ENCODE data around the gene SIRPA. TPM values are rescaled to one million over a fixed set of nuclear protein-coding genes. Genes with fewer than 3 reads are reported as not detected.

Gene SIRPA
- total and polyA plus RNA-seq, 2 of the 4 experiments (the other 2 are of a cell fraction): 9.9 to 40.2 TPM

GRCh38 chr20:1971893-1972586 lies 76.8 kb downstream of the SIRPA start (continued):
- TF ChIP-seq SMC3 (IDR thresholded peaks at IDR 0.05; ENCODE audit: low read depth, low read length): no peak
- TF ChIP-seq MAZ (IDR thresholded peaks at IDR 0.05; ENCODE audit: borderline replicate concordance, low read depth, low read length): no peak

GRCh38 chr20:1973601-1974440 lies 78.6 kb downstream of the SIRPA start:
- H3K14ac ChIP-seq (replicated peaks; ENCODE audit: low read depth, low read length): no peak overlapping the region
- no peaks in the 10 kb centered on the region; the same call in 1 of the 2 replicates for H4K20me1 ChIP-seq (ENCODE audit: insufficient read depth, low read length)
- no peak overlapping the region for H2BK20ac ChIP-seq (ENCODE audit: low read depth, low read length)
- no peak overlapping the region for H2BK5ac ChIP-seq (ENCODE audit: low read depth, low read length, poor library complexity, severe bottlenecking)
- no peak overlapping the region for H3K9ac ChIP-seq (ENCODE audit: low read depth, low read length)
- H4K91ac ChIP-seq (ENCODE audit: insufficient read depth, low read depth, low read length): no peak overlapping the region
- in situ Hi-C loops (cut with MboI; ENCODE audit: low sequenced_read_pairs): no loop called here
- H4K8ac ChIP-seq (ENCODE audit: low read depth in 2 of 2, low read length in 2 of 2): no peak overlapping the region
- H3K4me3 ChIP-seq (ENCODE audit: insufficient read depth, low read depth, low read length): no peak overlapping the region
- H3K36me3 ChIP-seq (ENCODE audit: control insufficient read depth, insufficient read depth, low read length): no peaks in the 10 kb centered on the region
- no peaks in the 10 kb centered on the region for H3K9me3 ChIP-seq (ENCODE audit: control insufficient read depth, insufficient read depth, low read length)
- H2AFZ ChIP-seq (replicated peaks; ENCODE audit: low read length, poor library complexity): no peak overlapping the region
- DNase-seq (no peak), ATAC-seq (ENCODE audit: low read depth) (no peak)
- H3K9me1 ChIP-seq (ENCODE audit: insufficient read depth, low read length): no peaks in the 10 kb centered on the region
- H3K27ac ChIP-seq (ENCODE audit: insufficient read depth, low read length): no peak overlapping the region
- no peak for TF ChIP-seq POLR2A (IDR thresholded peaks at IDR 0.05; ENCODE audit: low read depth, low read length)
- TF ChIP-seq RFX5 (IDR thresholded peaks at IDR 0.05; ENCODE audit: low read depth, low read length): no peak
- no peak for TF ChIP-seq CHD1 (IDR thresholded peaks at IDR 0.05; ENCODE audit: low read depth, low read length)
- TF ChIP-seq RCOR1 (IDR thresholded peaks at IDR 0.05; ENCODE audit: insufficient replicate concordance, low read length): no peak
- TF ChIP-seq FOS (IDR thresholded peaks at IDR 0.05; ENCODE audit: low read depth, low read length): no peak
- no peak for TF ChIP-seq CTCF (conservative IDR thresholded peaks at IDR 0.05; ENCODE audit: low read depth, low read length)
- TF ChIP-seq USF2 (IDR thresholded peaks at IDR 0.05; ENCODE audit: low read depth, low read length): no peak
- no peak for TF ChIP-seq ELK1 (IDR thresholded peaks at IDR 0.05; ENCODE audit: borderline replicate concordance, low read depth, low read length)
- TF ChIP-seq MAZ (IDR thresholded peaks at IDR 0.05; ENCODE audit: borderline replicate concordance, low read depth, low read length): no peak
- no peak for TF ChIP-seq NFE2L2 (IDR thresholded peaks at IDR 0.05; ENCODE audit: low read depth, low read length)
- TF ChIP-seq SMC3 (IDR thresholded peaks at IDR 0.05; ENCODE audit: low read depth, low read length): no peak
- no peaks in the 10 kb centered on the region for H3K4me1 ChIP-seq (ENCODE audit: control insufficient read depth, insufficient read depth, low read length)
- BruUV-seq (replicated peaks): no TSS peak
- ChIA-PET CTCF (no interaction called here), POLR2A (ENCODE audit: unreplicated experiment) (no interaction called here)
- H3K4ac ChIP-seq (ENCODE audit: low read depth, low read length): no peak overlapping the region
- WGBS, 2 experiments (ENCODE audit: extremely low coverage in 2 of 2, insufficient read length in 1 of 2): 42% methylated on average over 10 of the region's 15 CpGs; no CpG with 5 or more reads in 1 of the 2 experiments
- H3K23ac ChIP-seq (ENCODE audit: low read depth, low read length): no peak overlapping the region
- H3K56ac ChIP-seq (ENCODE audit: extremely low read depth, insufficient read depth, low read length): no peak overlapping the region
- peaks cover 27% of the 10 kb centered on the region for H3K27me3 ChIP-seq (ENCODE audit: control insufficient read depth, insufficient read depth, low read length)
- H4K5ac ChIP-seq (ENCODE audit: low read depth, low read length): no peak overlapping the region
- no peak overlapping the region for H2AK5ac ChIP-seq (ENCODE audit: low read depth, low read length)
- no peak overlapping the region for H3K18ac ChIP-seq (ENCODE audit: low read depth, low read length)
- no peaks in the 10 kb centered on the region for H3K79me1 ChIP-seq (ENCODE audit: low read depth in 1 of 2, low read length in 2 of 2)
- no peak overlapping the region for H2AK9ac ChIP-seq (replicated peaks; ENCODE audit: low read depth, low read length, poor library complexity)
- H2BK15ac ChIP-seq (ENCODE audit: low read depth, low read length): no peak overlapping the region
- intact Hi-C loops (cut with micrococcal nuclease): no loop called here
- no peak overlapping the region for H2BK120ac ChIP-seq (ENCODE audit: low read depth, low read length)
- no peak overlapping the region for H3K4me2 ChIP-seq (ENCODE audit: low read depth, low read length)
- dilution Hi-C loops (cut with HindIII; ENCODE audit: low sequenced_read_pairs, unreplicated experiment): no loop called here
